ENCODE data around the gene ARPC1A.
A peak's percentile ranks its signal among the peaks of the same experiment; 100 is the strongest.
"Not testable (repeated sequence)": the region's sequence is repeated elsewhere in the genome, so short reads cannot be mapped to it uniquely, and the experiment has no call there.

ARPC1A gene

DNA sequence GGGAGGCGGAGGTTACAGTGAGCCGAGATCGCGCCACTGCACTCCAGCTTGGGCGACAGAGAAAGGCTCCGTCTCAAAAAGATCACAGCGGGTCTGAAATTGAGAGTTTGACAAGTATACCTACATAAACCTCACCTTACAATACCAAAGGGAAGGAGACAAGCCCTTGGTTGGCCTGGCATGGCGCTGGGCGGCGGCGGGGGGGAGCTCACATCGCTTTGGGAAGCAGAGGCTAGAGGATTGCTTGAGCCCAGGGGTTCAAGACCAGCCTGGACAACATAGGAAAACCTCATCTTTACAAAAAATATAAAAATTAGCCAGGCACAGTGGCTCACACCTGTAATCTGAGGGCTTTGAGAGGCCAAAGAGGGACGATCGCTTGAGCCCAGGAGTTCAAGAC is 1.1 kb upstream of the ARPC1A start:
- DNase-seq = no peak

DNA sequence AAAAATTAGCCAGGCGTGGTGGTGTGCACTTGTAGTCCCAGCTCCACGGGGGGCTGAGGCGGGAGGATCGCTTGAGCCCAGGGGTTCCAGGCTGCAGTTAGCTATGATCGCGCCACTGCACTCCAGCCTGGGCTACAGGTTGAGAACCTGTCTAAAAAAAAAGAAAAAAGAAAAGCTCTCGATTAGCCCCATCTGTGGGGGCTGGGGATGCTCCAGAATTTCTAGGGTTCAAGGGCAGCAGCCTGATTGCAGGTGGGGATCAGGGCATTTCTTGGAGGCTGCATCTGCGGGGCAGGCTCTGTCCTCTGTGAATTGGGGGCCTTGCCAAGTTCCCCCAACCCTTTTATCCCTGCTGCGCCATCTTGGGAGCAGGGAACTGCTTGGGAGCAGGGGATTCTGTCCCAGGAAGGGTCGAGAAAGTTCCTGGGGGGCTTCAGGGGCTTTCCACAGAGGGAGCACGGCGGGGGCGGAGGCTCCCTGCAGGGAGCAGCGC is 651 bp upstream of the ARPC1A start:
- DNase-seq = no peak

DNA sequence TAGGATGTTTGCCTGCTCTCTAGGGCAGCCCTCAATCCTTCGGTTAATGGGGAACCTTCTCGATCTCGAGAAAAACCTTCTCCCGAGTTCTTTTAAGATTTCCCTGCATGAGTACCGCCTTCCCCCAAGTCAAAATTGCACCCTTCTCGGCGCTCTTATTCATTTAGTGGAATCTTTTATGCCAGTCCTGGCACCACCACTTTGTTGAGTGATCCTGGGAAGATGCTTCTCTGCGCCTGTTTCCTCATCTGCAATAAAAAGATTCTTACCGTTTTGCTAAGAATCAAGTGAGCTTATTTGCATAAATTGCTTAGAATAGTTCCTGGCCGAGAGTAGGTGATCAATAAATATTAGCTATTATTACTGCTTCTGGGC is 697 bp downstream of the ARPC1A start:
- DNase-seq = no peak

DNA sequence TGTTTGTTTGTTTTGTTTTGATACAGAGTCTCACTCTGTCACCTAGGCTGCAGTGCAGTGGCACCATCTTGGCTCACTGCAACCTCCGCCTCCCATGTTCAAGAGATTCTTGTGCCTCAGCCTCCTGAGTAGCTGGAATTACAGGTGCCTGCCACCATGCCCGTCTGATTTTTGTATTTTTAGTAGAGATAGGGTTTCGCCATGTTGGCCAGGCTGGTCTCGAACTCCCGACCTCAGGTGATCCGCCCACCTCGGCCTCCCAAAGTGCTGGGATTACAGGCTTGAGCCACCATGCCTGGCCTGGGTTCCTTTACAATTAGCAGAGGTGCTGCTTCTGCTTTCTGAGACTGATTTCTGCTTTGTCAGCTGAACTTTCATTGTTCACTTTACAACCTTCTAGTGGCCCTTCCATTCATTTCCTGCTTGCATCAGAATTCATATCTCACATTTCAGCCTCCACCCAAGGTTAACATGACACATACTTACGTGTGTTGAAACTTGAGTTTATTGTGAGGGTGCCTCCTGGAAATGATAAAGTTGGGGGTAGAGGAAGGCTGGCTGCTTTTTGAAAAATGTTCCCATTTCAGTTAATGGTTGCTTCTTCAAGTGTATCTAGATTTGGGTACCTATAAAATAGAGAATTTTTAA is 4.7 kb downstream of the ARPC1A start:
- not testable (repeated sequence) for DNase-seq

DNA sequence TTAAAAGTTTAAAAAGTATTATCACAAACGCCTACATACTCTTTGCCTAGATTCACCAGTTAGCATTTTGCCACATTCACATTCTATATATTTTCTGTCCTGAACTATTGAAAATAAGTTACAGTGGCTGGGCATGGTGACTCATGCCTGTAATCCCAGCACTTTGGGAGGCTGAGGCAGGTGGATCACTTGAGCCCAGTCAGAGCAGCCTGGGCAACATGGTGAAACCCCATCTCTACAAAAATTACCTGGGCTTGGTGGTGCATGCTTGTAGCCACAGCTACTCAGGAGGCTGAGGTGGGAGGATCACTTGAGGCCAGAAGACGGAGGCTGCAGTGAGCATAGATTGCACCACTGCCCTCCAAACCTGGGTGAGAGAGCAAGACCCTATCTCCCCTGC is 5.3 kb downstream of the ARPC1A start:
- DNase-seq = no peak

DNA sequence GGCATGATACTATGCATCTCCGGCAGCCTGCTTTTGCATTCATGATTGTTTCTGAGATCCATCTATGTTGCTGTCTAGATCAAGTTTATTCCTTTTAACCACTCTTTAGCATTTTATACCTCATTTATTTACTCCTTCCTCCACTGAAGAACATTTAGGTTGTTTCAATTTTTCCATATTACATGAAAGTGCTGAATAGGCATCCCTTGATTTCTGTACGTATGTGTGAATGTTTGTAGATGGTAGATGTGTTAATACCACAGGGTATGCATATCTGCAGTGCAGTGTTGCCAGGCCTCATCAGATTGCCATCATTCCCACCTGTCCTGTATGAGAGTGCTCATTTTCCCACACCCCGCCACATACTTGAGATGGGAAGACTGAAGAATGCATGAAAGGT is 13.9 kb downstream of the ARPC1A start:
- no peak for DNase-seq

DNA sequence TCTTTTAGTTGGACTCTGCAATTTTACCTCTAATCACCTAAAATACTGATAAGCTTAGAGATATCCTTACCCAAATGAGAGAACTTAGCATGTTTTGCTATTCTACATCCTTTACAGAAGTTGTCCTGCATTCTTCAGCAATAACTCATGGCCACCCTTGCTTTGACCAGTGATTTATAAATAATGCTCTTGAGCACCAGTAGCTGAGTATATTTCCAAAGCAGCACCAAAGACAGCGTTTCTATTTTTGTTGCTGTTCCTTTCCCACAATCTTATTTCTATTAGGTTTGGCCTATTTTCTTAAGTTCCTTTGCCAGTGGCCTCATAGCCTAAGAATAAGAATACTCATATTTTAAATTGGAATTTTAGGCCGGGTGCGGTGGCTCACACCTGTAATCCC is 15.0 kb downstream of the ARPC1A start:
- no peak for DNase-seq

DNA sequence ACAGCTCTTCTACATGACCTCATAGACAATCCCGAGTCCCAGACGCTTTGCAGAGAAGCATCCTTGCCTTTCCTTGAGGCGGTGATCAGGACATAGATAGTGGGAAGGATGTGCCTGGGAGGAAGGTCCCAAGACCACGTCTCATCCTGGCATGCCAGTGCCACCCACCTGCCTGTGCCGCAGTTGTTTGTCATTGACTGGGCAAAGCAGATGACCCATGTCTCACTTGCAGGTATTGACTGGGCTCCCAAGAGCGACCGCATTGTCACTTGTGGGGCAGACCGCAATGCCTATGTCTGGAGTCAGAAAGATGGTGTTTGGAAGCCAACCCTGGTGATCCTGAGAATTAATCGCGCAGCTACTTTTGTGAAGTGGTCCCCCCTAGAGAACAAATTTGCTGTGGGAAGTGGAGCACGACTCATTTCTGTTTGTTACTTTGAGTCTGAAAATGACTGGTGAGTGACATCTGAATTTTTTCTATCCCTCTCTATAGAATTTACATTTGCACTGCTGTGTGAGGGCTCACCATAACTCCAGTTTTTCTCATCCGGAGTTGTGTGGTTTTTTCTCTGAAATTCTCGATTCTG is 18.5 kb downstream of the ARPC1A start:
- DNase-seq = no peak

DNA sequence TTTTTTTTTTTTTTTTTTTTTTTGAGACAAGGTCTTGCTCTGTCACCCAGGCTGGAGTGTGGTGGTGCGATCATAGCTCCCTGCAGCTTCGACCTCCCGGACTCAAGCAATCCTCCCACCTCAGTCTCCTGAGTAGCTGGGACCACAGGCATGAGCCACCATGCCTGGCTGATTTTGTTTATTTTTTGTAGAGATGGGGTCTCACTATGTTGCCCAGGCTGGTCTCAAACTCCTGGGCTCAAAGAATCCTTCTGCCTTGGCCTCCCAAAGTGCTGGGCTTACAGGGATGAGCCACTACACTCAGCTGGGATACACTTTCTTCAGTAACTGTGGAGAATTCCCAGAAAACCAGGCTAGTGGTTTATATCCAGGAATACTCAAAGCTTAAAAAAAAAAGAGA is 24.9 kb downstream of the ARPC1A start:
- DNase-seq = not testable (repeated sequence)

DNA sequence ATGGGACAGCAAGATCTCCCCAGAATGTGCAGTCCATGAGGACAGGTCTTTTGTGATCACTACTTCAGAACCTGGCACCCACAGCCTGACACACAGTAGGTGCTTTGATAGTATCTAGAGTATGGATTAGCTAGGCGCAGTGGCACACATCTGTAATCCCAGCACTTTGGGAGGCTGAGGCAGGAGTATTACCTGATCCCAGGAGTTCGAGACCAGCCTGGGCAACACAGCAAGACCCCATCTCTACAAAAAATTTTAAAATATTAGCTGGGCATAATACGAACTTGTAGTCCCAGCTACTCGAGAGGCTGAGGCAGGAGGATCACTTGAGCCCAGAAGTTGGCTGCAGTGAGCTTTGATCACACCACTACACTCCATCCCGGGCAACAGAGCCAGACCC is 26.5 kb downstream of the ARPC1A start:
- DNase-seq = no peak

DNA sequence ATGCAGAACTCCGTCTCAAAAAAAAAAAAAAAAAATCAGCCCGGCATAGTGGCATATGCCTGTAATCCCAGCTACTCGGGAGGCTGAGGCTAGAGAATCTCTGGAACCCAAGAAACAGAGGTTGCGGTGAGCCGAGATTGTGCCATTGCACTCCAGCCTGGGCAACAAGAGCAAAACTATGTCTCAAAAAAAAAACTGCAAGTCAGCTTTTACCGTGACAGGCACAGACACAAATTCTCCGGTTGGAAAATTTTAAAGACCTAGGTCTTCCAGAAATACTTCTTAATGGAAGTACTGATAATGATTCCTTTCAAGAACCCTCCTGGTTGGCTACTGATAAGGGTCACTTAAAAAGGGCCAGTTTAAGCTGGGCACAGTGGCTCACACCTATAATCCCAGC is 29.4 kb downstream of the ARPC1A start:
- DNase-seq = no peak

DNA sequence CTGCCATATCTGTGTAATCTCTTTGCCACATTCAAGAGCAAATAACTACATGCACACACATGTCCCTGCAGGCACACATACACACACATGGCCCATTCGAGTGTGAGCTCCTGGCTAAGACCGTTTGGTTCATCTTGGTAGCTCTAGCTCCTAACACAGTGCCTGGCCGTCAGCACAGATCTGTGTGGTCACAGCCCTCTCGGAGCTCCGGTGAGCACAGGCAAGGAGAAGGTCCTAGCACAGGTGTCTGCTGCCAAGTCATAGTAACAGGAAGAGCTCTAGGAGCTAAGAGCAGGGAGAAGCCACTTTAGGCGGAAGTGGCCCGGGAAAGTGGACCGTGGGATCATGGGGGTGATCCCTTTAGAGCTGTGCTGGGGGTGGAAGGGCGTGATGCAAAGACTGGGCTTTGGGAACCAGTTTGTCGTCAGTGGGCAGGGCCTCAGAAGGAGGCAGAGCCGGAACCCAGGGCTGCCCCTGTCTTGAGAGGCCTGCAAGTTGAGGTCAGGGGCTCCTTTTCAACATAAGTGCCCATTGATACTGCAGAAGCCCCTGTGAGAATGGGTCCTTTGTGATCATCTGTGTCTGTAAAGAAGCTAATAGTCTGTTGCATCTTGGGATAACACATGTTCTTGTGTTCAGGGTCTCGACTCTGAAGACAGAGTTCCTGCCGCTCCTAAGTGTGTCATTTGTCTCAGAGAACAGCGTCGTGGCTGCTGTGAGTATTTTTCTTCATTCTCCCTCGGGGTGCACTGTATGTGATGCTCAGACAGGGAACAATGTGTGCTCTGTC is 32.2 kb downstream of the ARPC1A start:
- DNase-seq = no peak

DNA sequence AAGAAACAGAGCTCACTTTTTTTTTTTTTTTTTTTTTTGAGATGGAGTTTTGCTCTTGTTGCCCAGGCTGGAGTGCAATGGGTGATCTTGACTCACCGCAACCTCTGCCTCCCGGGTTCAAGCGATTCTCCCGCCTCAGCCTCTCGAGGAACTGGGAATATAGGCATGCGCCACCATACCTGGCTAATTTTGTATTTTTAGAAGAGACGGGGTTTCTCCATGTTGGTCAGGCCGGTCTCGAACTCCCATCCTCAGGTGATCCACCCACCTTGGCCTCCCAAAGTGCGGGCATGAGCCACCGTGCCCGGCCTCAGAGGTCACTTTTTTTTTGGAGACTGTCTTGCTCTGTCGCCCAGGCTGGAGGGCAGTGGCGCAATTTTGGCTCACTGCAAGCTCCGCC is 32.8 kb downstream of the ARPC1A start:
- not testable (repeated sequence) for DNase-seq

DNA sequence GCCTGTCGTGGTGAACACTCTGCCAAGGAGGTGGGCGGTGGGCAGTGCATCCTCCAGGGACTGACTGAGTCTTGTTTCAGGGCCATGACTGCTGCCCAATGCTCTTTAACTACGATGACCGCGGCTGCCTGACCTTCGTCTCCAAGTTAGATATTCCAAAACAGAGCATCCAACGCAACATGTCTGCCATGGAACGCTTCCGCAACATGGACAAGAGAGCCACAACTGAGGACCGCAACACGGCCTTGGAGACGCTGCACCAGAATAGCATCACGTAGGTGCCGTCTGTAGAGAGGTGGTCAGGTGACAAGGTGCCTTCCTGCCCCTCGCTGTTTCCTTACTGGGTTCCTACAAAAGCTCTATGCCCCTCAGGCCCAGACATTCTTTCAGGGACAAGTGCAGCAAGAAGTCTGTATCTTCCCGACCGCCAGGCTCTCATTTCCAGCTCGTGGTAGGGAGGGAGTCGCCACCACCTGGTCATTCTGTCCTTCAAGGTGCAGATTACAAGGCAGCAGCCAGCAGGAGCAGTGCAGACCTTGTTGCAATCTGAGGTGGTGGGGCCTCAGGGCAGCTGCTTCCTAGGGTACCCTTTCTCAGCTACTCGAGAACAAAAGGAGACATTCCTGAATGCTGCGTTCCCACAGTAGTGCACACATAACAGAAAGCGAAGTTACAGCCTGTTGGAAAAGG is 33.9 kb downstream of the ARPC1A start:
- no peak for DNase-seq

DNA sequence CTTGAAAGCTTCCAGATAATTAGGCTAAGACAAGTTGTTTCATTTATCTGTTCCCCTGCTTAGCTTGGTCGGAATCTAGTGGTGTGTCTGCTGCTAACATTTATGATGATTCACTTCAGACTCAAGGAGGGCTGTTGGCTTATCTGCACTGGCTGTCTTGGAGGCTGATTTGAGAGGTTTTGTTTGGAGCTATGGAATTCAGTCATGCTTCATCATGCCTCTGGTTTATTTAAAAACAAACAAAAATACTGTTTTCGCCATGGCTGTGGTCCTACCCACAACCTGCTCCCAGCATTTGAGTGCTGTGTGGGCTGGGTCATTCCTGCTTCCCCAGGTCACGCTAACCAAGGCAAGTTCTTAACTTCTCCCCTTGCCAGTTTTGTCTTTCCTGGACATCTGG is 37.1 kb downstream of the ARPC1A start:
- no peak for DNase-seq

DNA sequence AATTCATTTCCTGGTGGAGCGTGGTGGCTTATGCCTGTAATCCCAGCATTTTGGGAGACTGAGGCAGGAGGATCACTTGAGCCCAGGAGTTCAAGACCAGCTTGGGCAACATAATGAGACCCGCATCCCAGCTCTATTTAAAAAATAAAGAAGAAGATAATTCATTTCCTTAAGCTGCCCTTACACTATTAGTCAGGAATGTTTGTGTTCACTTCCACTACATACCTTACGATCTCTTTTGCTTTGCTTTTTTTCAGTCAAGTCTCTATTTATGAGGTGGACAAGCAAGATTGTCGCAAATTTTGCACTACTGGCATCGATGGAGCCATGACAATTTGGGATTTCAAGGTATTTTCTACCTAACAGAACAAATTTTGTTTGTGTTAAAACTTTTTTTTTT is 37.6 kb downstream of the ARPC1A start:
- no peak for DNase-seq

DNA sequence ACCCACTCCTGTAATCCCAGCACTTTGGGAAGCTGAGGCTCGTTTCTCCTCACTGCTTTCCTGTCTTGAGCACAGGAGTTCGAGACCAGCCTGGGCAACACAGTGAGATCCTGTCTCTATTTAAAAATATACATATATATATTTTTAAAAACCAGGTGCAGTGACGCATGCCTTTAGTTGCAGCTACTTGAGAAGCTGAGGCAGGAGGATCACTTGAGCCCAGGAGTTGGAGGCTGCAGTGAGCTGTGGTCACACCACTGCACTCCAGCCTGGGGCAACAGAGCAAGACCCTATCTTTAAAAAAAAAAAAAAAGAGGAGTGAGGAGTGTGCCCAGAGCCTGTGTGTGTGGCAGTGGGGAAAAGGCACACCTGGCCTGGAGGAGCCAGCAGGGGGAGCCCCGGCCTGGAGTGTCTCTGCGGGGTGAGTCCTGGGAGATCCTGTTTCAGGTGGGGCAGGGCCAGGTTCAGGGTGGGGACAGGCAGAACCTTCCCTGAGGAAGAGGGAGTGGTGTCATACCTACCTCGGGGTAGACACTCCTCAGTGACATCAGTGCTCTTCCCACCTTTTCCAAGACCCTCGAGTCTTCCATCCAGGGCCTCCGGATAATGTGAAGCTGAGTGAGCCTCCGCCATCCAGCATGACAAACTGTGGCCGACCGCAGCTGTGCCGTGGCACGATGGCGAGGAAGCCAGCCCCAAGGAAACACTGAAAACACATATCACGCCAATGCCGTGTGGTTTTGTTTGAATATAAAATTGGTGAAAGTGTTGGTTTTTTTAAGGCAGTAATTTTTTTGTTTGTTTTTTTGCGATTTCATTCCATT is 39.8 kb downstream of the ARPC1A start:
- no peak for DNase-seq

DNA sequence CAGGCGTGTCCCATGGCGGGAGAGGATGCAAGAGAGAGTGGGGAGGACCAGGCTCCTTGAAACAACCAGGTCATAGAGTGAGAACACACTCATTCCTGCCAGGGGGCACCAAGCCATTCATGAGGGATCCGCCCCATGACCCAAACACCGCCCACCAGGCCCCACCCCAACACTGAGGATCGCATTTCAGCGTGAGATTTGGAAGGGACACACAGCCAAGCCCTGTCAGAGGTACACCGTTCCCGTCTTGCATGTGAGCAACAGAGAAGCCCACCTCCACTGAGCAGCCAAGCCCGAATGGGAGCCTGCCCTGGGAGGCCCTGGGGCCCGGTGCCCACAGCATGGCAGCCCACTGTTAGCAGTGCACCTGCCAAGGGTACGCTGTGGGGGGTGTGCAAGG is 40.9 kb downstream of the ARPC1A start:
- DNase-seq = no peak

DNA sequence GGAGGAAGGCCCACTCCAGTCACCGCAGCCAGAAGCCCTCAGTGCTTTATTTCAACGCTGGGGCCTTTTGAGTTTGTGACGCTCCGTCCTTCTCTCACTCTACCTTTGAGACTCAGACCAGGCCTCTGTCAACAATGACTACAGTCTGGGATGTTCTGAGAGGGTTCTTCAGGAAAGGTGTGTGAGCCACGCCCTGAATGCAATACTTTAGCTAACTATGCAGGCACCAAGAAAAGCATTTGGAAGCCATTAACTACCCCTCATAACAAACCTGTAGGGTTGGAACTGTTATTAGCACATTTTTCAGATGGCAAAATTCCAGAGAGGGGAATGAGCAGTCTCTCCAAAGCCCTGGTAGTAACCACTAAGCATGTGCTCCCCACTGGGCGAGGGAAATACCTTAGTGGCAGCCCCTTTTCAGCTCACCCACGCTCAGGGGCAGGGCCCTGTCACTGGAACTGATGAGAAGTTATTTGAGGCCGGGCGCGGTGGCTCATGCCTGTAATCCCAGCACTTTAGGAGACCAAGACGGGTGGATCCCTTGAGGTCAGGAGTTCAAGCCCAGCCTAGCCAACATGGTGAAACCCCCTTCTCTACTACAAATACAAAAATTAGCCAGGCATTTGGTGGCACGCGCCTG is 43.2 kb downstream of the ARPC1A start:
- DNase-seq = no peak

DNA sequence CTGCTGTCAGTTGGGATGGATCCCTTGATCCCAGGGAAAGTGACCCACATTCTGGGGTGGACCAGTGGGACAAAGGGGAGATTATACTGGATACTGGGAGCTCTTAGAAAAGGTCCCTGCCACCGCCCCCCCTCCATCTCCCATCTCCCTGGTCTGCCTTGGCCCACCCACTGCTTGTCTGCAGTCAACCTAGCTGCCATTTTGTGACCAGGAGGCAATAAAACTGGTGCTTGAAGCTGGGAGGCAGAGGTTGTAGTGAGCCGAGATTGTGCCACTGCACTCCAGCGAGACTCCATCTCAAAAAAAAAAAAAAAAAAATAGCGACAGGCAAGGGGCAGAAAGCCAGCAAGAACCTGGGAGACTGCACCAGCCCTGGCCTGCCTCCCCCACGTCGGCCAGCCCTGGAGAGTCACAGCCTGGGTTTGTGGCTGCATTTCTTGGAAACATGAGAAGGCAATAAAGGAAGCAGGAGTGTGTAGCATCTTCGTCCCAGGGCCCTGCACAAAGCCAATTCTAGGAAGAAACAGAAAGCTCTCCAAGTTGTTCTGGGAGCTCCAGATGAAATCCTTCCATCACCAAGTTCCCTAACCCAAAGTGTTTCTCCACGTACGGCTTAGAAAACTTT is 44.2 kb downstream of the ARPC1A start:
- DNase-seq = peak; percentile 64

DNA sequence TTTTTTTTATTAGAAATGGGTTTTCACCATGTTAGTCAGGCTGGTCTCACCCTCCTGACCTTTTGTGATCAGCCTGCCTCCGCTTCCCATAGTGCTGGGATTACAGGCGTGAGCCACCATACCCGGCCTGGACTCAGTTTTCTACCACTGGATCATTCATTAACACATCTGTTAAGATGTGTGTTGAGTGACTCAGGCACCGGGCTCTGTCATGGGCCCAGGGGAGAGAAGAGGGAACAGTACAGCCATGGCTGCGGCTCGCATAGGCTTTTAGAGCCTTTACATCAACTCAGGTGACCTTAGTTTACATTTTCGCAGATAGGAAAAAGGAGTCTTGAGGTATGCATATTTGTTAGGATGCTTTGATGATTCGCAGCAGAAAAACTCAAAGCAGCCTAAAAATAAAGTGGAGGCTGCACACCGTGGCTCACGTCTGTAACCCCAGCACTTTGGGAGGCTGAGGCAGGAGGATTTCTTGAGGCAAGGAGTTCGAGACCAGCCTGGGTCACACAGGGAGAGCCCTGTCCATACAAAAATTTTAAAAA is 45.8 kb downstream of the ARPC1A start:
- DNase-seq = no peak

Data from right forelimb (tissue), 1 donor.